ENCODE measurements around the gene MAPKAP1. TPM values are rescaled to one million over a fixed set of nuclear protein-coding genes. Genes with fewer than 3 reads are reported as not detected.

MAPKAP1 gene
- total RNA-seq, 2 donors from 2014 or later: 42.2 to 66.5 TPM

DNA sequence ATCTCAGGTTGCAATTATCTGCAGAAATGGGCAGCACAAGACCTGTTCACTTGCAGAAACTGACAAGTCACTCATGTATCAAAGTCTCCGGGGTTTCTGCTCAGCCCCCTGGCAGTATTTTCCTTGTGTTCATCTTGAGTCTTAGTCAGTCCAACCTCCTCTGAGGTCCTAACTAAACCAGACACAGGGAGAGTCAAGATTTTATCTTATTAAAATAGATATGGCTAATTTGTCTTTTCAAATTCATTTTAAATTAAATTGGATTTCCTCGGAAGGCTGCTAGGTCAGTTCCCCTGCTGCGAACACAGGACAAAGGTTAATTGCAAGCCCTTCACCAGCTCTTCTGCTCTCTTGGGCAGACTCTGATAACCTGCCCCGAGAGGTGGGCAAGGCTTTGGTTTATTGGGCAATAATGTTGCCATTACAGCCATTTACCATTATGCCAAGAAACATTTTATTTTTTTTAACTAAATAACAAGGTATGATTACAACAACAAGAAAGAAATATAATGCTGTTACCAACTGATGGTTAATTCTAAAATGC, 103.5 kb downstream of the MAPKAP1 start:
- ATAC-seq (replicated peaks): no peak
- H3K27me3 Mint-ChIP-seq: no peaks in the 10 kb centered on the region
- peaks cover 1% of the 10 kb centered on the region for H3K4me1 Mint-ChIP-seq
- no peak overlapping the region for H3K27ac Mint-ChIP-seq
- H3K36me3 Mint-ChIP-seq (ENCODE audit: low read depth): no peaks in the 10 kb centered on the region
- H3K4me3 Mint-ChIP-seq: no peak overlapping the region
- no peaks in the 10 kb centered on the region for H3K9me3 Mint-ChIP-seq

GRCh38 chr9:125601961-125602360, 105.0 kb downstream of the MAPKAP1 start:
- no peaks in the 10 kb centered on the region for H3K36me3 Mint-ChIP-seq (ENCODE audit: low read depth)
- no peak overlapping the region for H3K27ac Mint-ChIP-seq
- peaks cover 4% of the 10 kb centered on the region for H3K4me1 Mint-ChIP-seq
- no peaks in the 10 kb centered on the region for H3K9me3 Mint-ChIP-seq
- H3K4me3 Mint-ChIP-seq: no peak overlapping the region
- H3K27me3 Mint-ChIP-seq: no peaks in the 10 kb centered on the region
- no peak for ATAC-seq (replicated peaks)

- Mint-ChIP-seq H3K27ac (no peak overlapping the region), H3K27me3 (no peaks in the 10 kb centered on the region), H3K36me3 (ENCODE audit: low read depth) (peaks cover 10% of the 10 kb centered on the region), H3K9me3 (no peaks in the 10 kb centered on the region), H3K4me1 (peaks cover 10% of the 10 kb centered on the region), H3K4me3 (no peak overlapping the region)
- ATAC-seq (replicated peaks): no peak
Measured at GRCh38 chr9:125600194-125600593, 106.8 kb downstream of the MAPKAP1 start.

- ATAC-seq (replicated peaks): no peak
- peaks cover 10% of the 10 kb centered on the region for H3K36me3 Mint-ChIP-seq (ENCODE audit: low read depth)
- no peaks in the 10 kb centered on the region for H3K27me3 Mint-ChIP-seq
- H3K4me3 Mint-ChIP-seq: no peak overlapping the region
- H3K27ac Mint-ChIP-seq: peak overlapping the region; percentile 21
- H3K4me1 Mint-ChIP-seq: peaks cover 28% of the 10 kb centered on the region
- no peaks in the 10 kb centered on the region for H3K9me3 Mint-ChIP-seq
Measured at GRCh38 chr9:125594223-125594610, 112.8 kb downstream of the MAPKAP1 start.

DNA sequence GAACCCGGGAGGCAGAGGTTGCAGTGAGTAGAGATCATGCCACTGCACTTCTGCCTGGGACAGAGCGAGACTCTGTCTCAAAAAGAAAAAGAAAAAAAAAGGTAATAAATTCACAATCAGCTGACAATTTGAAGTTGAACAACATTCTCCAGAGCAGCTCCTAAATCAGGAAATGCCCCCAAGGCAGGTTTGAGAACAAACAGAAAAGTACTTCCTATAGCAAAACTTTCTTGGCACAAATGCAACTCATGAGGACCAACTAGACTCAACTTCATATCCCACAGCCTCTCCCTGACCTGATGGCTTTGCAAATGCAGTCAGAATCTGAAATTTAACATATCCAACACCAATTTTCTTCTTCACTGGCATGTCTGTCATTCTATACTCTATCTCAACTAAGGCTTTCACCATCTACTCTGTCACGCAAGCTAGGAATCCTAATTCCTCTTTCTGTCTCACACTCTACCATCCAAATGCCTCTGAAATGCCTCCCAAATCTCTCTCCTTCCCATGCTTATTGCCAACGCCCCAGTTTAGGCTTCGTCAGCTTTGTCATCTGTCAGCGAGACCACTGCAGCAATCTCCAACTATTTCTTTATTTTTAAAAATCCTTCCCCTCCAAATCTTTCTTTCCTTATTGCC, 113.3 kb downstream of the MAPKAP1 start:
- no peaks in the 10 kb centered on the region for H3K27me3 Mint-ChIP-seq
- no peak overlapping the region for H3K27ac Mint-ChIP-seq
- peaks cover 28% of the 10 kb centered on the region for H3K4me1 Mint-ChIP-seq
- peaks cover 10% of the 10 kb centered on the region for H3K36me3 Mint-ChIP-seq (ENCODE audit: low read depth)
- no peaks in the 10 kb centered on the region for H3K9me3 Mint-ChIP-seq
- no peak overlapping the region for H3K4me3 Mint-ChIP-seq
- no peak for ATAC-seq (replicated peaks)

DNA sequence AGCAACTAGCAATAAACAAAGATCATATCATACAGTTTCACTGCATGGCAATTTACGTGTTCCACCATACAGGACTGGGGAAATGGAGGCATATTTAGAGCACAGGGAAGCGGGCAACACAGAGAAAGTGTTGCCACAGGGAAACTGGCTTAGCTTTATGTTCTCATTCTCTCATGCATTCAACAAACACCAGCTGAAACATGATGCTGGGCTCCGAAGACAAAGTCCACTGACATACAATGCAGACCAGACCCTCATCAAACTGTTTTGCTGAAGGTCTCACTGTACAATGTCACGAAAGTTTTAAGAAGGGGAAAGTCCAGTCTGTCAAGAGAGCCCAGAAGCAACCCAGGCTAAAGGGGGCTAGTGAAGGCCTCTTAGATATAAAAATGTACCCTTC, 115.1 kb downstream of the MAPKAP1 start:
- no peak for ATAC-seq (replicated peaks)
- H3K9me3 Mint-ChIP-seq: no peaks in the 10 kb centered on the region
- H3K27me3 Mint-ChIP-seq: no peaks in the 10 kb centered on the region

GRCh38 chr9:125591245-125591644, 115.8 kb downstream of the MAPKAP1 start:
- Mint-ChIP-seq H3K27me3 (no peaks in the 10 kb centered on the region), H3K4me1 (peaks cover 33% of the 10 kb centered on the region), H3K27ac (peak overlapping the region; percentile 4), H3K4me3 (peak overlapping the region; percentile 15), H3K9me3 (no peaks in the 10 kb centered on the region), H3K36me3 (ENCODE audit: low read depth) (peaks cover 10% of the 10 kb centered on the region)
- peak; percentile 89 for ATAC-seq (replicated peaks)

More for the DNA sequence above, 115.1 kb downstream of the MAPKAP1 start:
- Mint-ChIP-seq H3K27ac (peak overlapping the region; percentile 4), H3K4me3 (no peak overlapping the region), H3K4me1 (peaks cover 29% of the 10 kb centered on the region), H3K36me3 (ENCODE audit: low read depth) (peaks cover 10% of the 10 kb centered on the region)

DNA sequence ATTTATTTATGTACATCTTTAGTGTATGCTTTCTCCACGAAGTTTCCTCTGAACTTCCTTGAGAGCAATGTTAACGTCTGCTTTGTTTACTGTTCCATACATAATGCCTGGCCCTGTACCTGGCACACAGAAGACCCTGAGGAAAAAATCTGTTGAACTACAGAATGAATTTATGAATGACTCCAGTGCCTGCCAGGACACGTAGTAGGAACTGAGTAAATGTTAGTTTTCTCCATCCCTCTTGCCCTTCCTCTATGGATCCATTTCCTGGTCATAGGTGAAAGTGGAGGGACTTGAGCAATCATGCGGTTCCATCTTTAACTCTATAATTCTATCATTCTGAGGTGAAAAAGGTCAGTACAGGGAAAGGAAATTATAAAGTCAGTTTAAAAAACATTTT, 117.7 kb downstream of the MAPKAP1 start:
- Mint-ChIP-seq H3K27ac (no peak overlapping the region), H3K27me3 (no peaks in the 10 kb centered on the region), H3K4me3 (no peak overlapping the region), H3K9me3 (no peaks in the 10 kb centered on the region), H3K4me1 (peaks cover 30% of the 10 kb centered on the region), H3K36me3 (ENCODE audit: low read depth) (peaks cover 20% of the 10 kb centered on the region)
- ATAC-seq (replicated peaks): no peak

GRCh38 chr9:125587819-125588460, 119.1 kb downstream of the MAPKAP1 start:
- no peak overlapping the region for H3K27ac Mint-ChIP-seq

GRCh38 chr9:125586172-125586511, 120.9 kb downstream of the MAPKAP1 start:
- ATAC-seq (replicated peaks): no peak
- Mint-ChIP-seq H3K27me3 (no peaks in the 10 kb centered on the region), H3K4me3 (no peak overlapping the region), H3K9me3 (no peaks in the 10 kb centered on the region), H3K4me1 (peaks cover 24% of the 10 kb centered on the region), H3K27ac (peak overlapping the region; percentile 70), H3K36me3 (ENCODE audit: low read depth) (peaks cover 48% of the 10 kb centered on the region)

More at GRCh38 chr9:125587819-125588460, 119.1 kb downstream of the MAPKAP1 start:
- no peak overlapping the region for H3K4me3 Mint-ChIP-seq
- H3K27me3 Mint-ChIP-seq: no peaks in the 10 kb centered on the region
- ATAC-seq (replicated peaks): peak; percentile 48
- H3K9me3 Mint-ChIP-seq: no peaks in the 10 kb centered on the region
- peaks cover 26% of the 10 kb centered on the region for H3K4me1 Mint-ChIP-seq
- peaks cover 33% of the 10 kb centered on the region for H3K36me3 Mint-ChIP-seq (ENCODE audit: low read depth)

DNA sequence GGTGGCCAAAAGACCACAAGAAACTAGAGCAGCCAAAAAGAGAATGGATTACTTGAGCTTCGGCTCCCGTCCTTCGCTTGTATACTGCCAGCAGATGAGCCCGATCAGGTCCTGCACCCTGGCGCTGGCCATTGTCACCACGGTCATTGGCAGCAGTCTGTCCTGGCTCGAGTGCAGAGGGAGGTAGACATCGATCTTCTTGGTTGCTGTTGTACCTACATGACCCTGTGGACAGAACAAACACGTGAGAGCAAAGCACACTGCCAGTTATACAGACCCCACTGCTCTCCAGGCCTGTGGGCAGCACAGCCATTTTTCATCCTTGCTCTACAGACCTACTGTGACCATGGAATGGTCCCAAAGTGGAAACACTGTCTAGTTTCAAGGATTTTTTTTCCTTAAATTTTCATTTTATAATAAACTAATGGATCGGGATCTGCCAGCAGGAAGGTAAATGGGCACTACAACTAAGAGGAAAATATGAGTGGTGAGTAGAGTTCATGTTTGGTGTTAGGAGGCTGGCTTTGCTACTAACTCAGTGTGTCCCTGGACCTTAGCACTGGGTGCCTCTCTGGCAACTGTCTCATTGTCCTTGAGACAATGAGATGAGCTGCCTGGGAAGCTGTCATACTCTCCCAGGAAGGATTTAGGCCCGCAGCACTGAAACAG, 121.4 kb downstream of the MAPKAP1 start:
- H3K9me3 Mint-ChIP-seq: no peaks in the 10 kb centered on the region
- peak overlapping the region; percentile 70 for H3K27ac Mint-ChIP-seq
- peaks cover 52% of the 10 kb centered on the region for H3K36me3 Mint-ChIP-seq (ENCODE audit: low read depth)
- ATAC-seq (replicated peaks): no peak
- no peaks in the 10 kb centered on the region for H3K27me3 Mint-ChIP-seq
- peaks cover 22% of the 10 kb centered on the region for H3K4me1 Mint-ChIP-seq
- H3K4me3 Mint-ChIP-seq: no peak overlapping the region

DNA sequence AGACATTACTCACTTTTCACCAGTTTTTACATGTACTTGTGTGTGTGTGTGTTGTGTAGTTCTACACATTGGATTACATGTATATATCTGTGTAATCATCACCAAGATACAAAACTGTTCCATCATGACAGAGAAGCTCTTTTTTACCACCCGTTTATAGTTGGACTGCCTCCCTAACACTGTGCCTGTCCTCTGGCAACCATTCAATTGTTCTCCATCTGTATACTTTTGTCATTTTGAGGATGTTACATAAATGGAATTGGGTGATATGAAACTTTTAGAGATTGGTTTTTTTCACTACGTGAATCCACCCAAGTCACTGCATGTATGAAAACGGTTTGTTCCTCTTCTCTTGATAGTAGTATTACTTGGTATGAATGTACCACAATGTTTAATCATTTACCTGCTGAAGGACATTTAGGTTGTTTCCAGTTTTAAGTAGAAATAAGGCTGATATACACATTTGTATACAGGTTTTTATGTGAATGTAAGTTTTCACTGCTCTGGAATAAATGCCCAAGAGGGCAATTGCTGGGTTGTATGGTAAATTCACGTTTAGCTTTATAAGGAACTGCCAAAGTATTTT, 126.2 kb downstream of the MAPKAP1 start:
- Mint-ChIP-seq H3K9me3 (no peaks in the 10 kb centered on the region), H3K27me3 (no peaks in the 10 kb centered on the region), H3K27ac (no peak overlapping the region), H3K4me1 (peaks cover under 1% of the 10 kb centered on the region), H3K36me3 (ENCODE audit: low read depth) (peaks cover 68% of the 10 kb centered on the region), H3K4me3 (no peak overlapping the region)
- ATAC-seq (replicated peaks): no peak

DNA sequence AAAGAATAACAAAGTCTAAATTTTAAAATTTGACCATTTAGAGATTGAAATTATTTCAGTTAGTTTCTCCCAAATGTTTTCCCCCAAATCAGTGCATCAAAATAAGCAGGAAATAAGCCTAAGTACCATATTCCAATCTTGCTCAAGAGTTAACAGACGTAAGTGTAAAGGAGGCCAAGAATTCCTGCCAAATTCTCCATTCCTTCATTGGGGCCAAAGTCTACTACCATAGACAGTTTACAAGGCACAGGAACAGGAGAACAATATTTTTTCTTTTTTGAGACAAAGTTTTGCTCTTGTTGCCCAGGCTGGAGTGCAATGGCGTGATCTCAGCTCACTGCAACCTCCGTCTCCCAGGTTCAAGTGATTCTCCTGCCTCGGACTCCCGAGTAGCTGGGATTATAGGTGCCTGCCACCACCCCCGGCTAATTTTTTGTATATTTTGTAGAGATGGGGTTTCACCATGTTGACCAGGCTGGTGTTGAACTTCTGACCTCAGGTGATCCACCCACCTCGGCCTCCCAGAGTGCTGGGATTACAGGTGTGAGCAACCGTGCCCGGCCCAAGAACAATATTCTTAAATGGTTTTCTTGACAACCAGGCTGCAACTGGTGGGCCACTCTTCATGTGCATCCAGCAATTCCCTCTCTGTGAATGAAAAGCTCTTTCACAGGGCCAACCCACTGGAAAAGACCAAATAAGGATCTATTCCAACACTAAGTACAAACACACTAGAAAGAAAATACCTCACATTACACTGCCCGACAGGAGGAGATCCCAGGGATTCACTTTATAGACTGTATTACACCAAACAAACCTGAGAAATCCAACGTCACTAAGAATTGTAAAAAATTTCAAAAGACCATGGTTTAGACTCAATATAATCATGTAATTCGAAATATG, 127.7 kb downstream of the MAPKAP1 start:
- Mint-ChIP-seq H3K4me1 (no peaks in the 10 kb centered on the region), H3K4me3 (no peak overlapping the region)
- ATAC-seq (replicated peaks): no peak

More for the DNA sequence above, 127.7 kb downstream of the MAPKAP1 start:
- Mint-ChIP-seq H3K9me3 (no peaks in the 10 kb centered on the region), H3K27me3 (no peaks in the 10 kb centered on the region), H3K36me3 (ENCODE audit: low read depth) (peaks cover 57% of the 10 kb centered on the region), H3K27ac (no peak overlapping the region)
